AG09309 (cell line): ENCODE results near the gene HELZ2.

ENCODE experiments used
- DNase-seq: peaks from one replicate; pipeline ENCODE4 v3.0.0-alpha.2; 2010; ENCODE audit warnings: low read depth
- H3K4me3 ChIP-seq: 2 replicates; pipeline ENCODE4 v1.5.1; 2011; ENCODE audit warnings: mild to moderate bottlenecking, low read depth, low read length, moderate library complexity; ENCODE audit not compliant: control insufficient read depth
- CTCF ChIP-seq: IDR thresholded peaks from 2 replicates; pipeline ENCODE4 v1.5.1; 2011; ENCODE audit warnings: mild to moderate bottlenecking, low read depth, low read length, inconsistent platforms; ENCODE audit not compliant: insufficient read depth, control insufficient read depth; ENCODE audit errors: missing control alignments

The HELZ2 gene

GRCh38 chr20:63539092-63539430 is 35.0 kb downstream of the HELZ2 start:
- H3K4me3 ChIP-seq = no peak overlapping the region
- TF ChIP-seq CTCF = no peak
- DNase-seq = no peak

- no peak for DNase-seq
- peak overlapping the region; percentile 26 for H3K4me3 ChIP-seq
- TF ChIP-seq CTCF = no peak
Observed at GRCh38 chr20:63538204-63539091, 35.6 kb downstream of the HELZ2 start.

- H3K4me3 ChIP-seq = peak overlapping the region; percentile 26
- peak; percentile 95 for TF ChIP-seq CTCF
- DNase-seq = peak; percentile 47
Observed at GRCh38 chr20:63537525-63538203, 36.4 kb downstream of the HELZ2 start.

GRCh38 chr20:63536997-63537524 is 37.0 kb downstream of the HELZ2 start, which contains the start of gene PTK6:
Gene PTK6, minus strand, starts transcription at chr20:63537376. Its CDS starts 62 bp downstream, at chr20:63537314.
- no peak for DNase-seq

GRCh38 chr20:63536241-63536977 is 37.6 kb downstream of the HELZ2 start:
- DNase-seq = no peak
- no peak overlapping the region for H3K4me3 ChIP-seq
- no peak for TF ChIP-seq CTCF

More at GRCh38 chr20:63536997-63537524, 37.0 kb downstream of the HELZ2 start, which contains the start of gene PTK6:
- peak within 1 kb of the TSS; percentile 26 for H3K4me3 ChIP-seq
- no peak for TF ChIP-seq CTCF
